HG02571 (cell line): Measurements from ENCODE around the gene GRID1.

Experiments
- ATAC-seq: cut with Tn5 transposase; IDR thresholded peaks from one replicate; pipeline ENCODE4 v1.9.1; 2021; ENCODE audit warnings: mild to moderate bottlenecking, moderate library complexity; ENCODE audit not compliant: unreplicated experiment

Gene GRID1

GRCh38 chr10:86282664-86283465 is 83.7 kb downstream of the GRID1 start:
- no peak for ATAC-seq

DNA sequence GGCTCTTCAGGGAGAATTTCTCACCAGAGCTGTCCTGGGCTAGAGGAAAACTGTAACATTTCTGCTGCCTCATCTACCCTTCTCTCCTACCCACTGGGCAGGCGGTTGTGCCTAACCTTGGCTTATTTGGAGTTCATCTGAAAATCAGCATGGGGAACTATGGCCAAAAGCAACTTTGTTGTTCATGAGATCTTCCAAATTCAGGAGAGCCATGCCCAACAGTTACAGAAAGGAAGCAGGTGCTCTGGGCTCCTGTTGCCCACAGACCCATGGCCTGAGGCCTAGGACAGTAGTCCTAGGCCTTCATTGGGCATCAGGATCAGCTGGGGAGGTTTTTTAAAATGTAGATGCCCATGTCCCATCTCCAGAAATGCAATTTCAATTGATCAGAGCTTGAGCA is 85.2 kb downstream of the GRID1 start:
- no peak for ATAC-seq

DNA sequence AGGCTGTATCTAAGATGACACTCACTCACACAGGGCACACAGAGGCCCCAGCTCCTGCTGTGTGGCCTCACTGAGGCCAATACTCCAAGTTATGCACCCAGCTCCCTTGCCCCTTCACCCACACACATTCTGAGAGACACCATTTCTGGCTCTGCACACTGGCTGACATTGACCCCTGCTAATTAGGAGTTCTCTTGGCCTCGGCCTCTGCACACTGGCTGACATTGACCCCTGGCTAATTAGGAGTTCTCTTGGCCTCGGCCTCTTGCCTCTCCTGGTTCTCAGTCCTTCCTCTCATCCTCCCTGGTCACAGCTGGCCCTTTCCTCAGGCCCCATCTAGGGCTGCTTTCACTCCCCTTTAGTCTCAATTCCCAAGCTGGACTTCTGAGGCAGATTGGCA is 97.3 kb downstream of the GRID1 start:
- no peak for ATAC-seq

GRCh38 chr10:86267286-86268195 is 99.1 kb downstream of the GRID1 start:
- ATAC-seq, result no peak

DNA sequence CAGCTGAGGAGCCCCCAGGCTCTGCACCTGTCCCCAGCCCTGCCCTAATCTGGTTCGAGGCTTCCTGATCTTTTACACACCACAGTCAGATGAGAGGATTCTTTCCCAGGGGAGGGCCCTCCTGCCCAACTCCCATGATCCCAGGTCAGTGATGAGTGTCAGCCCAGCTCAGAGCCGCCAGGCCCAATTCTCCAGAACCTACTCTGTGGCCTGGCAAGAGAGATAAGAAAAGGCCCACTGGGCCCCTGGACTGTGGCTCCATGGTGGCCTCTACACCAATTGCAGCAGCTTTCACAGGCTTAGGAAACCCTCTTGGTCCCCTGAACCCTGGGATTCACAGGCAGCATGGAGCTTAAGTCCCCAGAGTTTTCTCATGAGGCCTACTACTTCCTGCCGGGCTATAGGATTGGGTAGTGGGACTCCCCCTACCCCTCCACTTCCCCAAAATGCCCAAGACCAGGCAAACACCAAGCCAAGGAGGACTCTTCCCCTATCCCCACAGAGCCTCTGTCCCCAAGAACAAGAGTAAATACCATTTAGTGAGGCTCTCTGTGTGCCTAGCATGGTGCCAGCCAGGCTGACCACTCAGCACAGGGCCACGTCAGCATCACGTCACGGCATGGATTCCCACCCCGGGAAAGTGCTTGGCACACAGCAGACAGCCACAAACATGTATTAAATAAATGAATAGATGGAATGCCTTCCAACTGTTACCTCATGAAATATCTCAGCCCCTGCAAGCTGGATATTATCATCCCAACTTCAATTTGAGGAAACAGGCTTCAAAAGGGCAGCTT is 100.0 kb downstream of the GRID1 start:
- ATAC-seq, result no peak

DNA sequence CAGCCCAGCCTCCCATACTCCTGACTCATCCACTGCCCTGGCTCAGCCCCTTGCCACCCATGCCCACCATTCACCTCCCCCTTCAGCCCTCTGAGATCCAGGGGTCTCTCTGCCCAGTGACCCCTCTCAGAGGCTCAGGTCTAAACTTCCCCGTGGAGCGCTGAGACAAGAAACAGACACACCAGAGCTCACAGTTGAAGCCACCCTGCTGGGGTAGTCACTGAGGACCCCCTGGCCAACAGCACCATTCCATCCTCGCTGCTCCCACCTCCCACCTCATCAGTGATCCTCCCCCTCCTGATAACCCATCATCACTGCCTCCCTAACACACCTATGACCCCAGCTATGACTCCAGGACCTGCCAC is 100.7 kb downstream of the GRID1 start:
- ATAC-seq, result no peak

DNA sequence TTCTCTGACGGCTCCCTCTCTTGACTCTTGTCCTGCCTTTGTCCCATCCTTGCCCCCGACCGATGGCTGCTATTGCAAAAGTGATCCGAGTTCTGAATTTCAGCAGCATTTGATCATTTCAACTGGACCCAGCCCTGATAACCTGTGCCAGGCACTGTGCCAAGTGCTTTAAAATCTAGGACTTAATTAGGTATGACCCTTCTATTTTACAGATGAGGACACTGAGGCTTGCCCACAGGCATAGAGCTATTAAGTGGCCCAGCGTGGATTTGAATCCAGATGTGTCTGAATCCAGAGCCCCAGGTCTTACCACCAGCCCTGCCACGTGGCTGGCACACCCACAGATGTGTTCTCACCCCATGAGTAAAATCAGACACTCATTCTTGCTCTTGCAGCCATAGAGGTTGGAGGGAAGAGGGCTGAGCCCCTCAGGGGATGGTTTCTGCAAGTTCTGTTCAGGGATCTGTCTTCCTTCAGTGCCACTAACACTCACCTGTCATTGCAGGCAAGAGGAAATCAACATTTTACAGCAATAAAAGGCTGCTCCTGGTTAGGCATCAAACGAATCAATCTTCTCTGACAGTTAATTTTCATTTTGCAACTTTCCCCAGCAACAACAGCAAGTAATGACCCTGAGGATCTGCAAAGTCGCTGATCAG is 101.2 kb downstream of the GRID1 start:
- no peak for ATAC-seq

- no peak for ATAC-seq
Observed at GRCh38 chr10:86264481-86265231, 101.9 kb downstream of the GRID1 start.

- no peak for ATAC-seq
Observed at GRCh38 chr10:86263907-86264306, 102.7 kb downstream of the GRID1 start.

DNA sequence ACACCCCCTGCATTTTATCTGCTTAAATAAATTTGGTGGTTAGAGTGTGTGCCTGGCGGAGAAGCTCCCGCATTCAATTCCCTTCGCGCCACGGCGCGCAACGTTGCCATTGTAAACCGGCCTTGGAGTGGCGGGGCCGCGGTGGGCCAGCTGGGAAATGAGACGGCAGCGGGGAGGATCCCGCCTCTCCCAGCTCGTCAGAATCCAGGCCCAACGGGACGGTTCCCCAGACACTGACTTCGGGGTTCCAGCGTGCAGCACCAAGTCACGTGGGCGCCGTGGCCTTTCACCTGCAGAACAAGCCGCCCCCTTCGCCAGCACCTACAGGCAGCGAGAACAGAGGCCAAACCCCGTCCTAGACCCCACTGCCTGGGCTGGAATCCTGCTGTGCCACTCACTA is 103.4 kb downstream of the GRID1 start:
- no peak for ATAC-seq

DNA sequence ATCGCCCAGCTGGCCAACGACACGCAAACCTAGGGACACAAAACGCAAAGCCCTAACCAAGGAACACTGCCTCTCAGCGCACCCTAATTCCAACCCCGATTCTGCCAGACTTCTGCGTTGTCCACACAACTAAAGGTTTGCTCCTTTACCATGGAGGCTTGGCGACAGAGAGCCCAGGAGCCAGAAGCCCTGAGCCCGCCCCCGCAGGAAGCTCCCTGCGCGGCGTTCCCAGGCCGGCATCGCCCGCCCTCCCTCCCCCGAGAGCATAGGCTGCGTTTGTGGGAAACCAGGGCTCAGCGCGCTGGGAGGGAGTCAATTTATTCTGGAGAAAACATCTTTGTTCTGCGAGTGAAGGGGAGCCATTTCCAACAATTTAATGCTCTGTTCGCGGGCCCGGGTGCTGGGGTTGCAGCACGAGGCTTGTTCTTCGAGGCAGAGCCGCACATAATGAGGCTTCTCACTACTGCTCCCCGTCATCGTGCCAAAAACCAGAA is 103.9 kb downstream of the GRID1 start:
- no peak for ATAC-seq

DNA sequence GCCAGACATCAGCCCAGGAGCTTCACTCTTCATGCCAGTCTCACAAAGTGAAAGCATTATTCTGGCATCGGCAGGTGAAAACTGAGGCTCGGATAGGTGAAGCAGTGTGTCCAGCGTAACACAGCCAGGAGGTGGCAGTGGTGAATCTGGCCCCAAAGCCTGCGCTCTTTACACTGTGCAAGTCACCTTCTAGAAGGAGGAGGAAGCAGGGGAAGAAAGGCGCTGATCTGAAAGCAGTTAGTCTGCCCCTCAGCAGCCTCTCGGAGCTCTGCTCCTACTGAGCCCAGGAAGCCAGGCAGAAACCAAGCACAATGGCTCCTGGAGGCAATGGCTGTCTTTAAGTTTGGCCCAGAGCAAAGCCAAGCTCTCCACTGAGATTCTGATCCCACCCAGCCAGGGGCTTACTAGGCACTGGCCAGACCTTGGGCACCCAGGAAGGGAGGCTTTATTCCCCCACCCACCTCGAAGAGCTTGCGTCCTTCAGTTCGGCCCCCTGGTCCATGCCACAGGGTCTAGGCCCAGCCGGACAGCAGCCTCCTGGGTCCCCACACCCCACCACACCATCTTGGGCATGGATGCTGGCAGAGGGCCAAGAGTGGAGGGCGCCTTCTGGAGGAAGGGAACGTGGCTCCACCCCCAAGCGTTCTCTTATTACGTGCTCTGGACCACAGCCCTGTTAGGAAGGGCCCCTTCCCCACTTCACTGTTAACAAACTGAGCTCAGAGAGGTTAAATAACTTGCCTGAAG is 104.5 kb downstream of the GRID1 start:
- ATAC-seq, result no peak

DNA sequence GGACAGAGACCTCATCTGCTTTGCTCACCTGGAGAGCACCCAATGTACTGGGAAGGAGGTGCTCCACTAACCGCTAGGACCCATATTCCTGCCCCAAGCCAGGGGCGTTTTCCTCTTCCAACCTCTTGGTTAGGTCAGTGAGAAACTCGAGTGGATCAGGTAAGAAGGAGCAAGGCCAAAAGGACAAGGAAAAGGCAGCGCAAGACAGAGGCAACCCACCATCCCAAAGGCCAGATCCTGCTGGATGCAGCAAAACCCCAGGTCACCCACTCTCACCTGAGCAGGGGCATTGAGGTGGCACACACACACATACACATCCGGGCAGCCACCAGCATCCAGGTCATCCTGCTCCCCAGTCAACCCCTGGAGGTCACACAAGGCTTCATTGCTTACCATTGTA is 105.1 kb downstream of the GRID1 start:
- ATAC-seq, result no peak

GRCh38 chr10:86260564-86260963 is 106.0 kb downstream of the GRID1 start:
- no peak for ATAC-seq

DNA sequence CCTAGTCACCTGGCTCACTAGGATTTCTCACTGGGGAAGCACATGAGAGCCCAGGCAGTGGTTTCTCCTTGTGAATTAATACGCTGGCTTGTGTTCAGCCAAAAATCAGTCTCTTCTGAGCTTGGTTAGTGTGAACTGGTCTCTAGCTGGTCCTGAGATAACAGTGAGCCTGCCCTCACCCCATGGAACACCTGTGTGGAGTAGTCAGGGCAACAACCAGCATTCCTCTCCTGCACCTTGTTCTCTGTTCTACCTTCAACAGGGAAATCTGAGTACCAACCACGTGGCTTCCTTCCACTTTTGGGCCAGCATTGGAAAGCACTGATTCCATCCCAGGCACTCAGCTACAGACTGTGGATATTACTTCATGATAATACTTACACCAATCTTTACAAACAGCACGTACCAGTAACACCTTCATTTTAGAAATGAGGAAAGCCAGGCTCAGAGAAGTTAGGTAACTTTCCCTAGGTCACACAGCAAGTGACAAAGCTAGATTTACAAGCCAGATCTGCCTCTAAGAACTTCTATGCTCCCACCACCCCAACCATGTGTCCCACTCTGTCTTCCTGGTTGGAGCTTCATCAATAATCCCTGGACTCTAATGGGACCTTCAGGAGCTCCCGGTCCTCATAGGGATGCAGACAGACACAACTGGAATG is 106.6 kb downstream of the GRID1 start:
- ATAC-seq, result no peak

GRCh38 chr10:86258941-86259340 is 107.7 kb downstream of the GRID1 start:
- ATAC-seq, result no peak

- ATAC-seq, result no peak
Observed at GRCh38 chr10:86258499-86258898, 108.1 kb downstream of the GRID1 start.

GRCh38 chr10:86257683-86258082 is 108.9 kb downstream of the GRID1 start:
- no peak for ATAC-seq
